GM21515 (cell line): ENCODE data around the gene SPR.
A peak's percentile ranks its signal among the peaks of the same experiment; 100 is the strongest.
"Not testable (repeated sequence)": the region's sequence is repeated elsewhere in the genome, so short reads cannot be mapped to it uniquely, and the experiment has no call there.

Source experiments
- ATAC-seq: cut with Tn5 transposase; IDR thresholded peaks from one replicate; pipeline ENCODE4 v1.9.1; 2021; ENCODE audit not compliant: unreplicated experiment

Gene SPR

DNA sequence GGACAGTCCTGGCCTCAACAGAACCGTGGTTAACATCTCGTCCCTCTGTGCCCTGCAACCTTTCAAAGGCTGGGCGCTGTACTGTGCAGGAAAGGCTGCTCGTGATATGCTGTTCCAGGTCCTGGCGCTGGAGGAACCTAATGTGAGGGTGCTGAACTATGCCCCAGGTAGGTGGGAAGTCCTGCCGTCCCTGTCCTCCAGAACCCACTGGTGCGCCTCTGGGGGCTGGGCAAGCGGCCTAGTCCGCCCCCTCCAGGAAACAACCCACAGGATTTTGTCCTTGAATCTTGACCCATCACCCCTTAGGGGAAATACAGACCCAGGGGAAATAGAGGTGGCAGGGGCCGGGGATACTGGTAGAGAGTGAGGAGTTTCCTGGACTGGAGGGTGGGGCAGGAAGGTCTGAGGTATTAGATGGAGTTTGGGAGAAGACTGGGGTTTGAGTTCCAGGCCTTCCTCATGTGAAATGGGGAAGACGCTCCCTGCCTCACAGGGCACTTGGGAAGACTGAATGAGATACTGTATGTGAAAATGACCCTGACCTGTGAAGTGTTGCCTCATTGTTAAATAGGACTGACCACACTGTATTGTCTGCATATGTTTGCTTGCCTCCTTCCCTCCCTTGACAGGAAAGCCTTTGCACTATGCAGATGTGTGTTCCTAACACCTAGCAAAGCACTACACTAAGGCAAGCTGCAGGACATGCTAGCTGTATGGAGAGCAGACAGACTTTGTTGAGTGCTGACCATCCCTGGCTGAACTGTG, 1.4 kb downstream of the SPR start:
- no peak for ATAC-seq

GRCh38 chr2:72889991-72890390, 2.8 kb downstream of the SPR start:
- no peak for ATAC-seq

DNA sequence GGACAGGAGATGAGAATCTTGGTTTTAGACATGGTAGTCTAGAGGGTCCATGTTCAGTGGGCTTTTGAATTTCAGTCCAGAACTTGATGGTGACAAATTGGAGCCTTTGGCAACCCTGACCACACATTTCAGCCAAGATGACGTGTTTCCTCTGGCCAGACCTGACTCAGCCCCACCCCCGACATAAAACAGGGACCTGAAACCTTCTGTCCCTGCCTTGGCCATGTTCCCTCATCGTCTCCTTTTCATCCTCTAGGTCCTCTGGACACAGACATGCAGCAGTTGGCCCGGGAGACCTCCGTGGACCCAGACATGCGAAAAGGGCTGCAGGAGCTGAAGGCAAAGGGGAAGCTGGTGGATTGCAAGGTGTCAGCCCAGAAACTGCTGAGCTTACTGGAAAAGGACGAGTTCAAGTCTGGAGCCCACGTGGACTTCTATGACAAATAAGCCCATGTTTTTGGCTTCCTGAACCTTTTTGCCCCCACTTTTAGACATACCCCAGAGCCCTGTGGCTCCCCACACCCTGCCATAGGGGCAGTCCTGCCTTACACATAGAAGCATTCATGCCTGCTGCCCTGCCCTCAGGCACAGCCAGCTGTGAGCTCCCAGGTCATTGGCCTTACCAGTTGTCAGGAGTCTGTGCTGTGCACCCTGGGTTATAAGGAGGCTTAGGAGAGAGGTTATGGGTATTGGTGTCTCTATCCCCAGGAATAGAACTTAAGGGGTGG, 4.0 kb downstream of the SPR start:
- ATAC-seq, result no peak

- peak; percentile 60 for ATAC-seq
Observed at GRCh38 chr2:72892506-72893173, 5.4 kb downstream of the SPR start.

DNA sequence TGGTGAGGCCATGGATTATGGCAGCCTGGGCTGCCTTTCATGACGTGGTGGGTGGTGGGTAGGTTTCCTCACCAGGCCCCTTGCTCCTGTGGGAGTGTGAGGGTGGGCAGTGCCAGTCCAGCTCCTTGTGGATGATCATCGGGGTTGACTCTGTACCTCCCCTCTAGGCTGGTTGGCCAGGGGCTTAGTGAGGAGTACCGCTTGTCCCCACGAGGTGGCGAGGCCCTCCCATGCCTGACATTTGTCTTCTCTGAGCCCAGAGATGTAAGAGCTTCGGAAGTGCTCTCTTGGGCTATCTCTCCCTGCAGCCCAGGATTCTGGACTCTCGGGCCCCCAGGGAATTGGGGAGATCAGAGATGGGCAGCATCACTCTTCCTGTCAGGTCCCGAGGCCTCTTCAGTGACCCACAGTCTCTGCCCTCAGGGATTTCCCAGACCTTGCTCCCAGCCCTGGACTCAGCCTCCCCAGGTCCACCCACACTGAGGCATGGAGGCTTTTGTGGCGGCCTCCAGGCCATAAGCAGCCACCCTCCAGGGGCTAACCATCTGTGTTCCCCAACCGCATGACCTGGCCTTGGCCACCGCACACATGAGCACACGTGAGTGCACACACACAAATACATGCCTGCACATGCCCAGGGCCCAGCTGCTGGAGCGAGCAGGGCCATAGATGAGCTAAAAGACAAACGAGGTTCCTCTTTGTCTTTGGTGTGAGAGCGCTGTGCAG, 6.5 kb downstream of the SPR start:
- peak; percentile 63 for ATAC-seq

- ATAC-seq, result no peak
Observed at GRCh38 chr2:72894514-72894913, 7.3 kb downstream of the SPR start.

- no peak for ATAC-seq
Observed at GRCh38 chr2:72895154-72895553, 7.9 kb downstream of the SPR start.

DNA sequence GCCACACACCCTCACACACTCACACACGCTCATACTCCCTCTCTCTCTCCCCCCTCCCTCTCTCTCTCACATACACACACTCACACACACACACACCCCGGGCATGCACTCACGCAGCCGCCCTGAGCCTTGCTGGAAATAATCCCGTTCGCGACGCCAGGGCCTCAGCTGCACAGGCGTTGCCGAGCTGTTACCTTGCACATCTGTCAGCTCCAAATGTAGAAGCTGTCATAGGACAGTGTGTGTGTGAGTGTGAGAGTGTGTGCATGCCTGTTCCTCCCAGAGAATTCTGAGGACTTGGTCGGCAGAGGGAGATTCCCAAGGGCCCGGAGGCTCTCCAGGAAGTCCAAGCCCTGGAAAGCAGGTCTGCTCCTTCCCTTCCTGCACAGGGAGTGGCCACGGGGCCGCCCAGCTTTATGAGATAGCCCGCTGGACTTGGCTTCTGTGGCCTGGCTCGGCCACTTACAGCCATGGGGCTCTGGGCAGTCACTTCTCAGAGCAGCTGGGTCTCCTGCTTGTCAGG, 8.6 kb downstream of the SPR start:
- ATAC-seq, result no peak

DNA sequence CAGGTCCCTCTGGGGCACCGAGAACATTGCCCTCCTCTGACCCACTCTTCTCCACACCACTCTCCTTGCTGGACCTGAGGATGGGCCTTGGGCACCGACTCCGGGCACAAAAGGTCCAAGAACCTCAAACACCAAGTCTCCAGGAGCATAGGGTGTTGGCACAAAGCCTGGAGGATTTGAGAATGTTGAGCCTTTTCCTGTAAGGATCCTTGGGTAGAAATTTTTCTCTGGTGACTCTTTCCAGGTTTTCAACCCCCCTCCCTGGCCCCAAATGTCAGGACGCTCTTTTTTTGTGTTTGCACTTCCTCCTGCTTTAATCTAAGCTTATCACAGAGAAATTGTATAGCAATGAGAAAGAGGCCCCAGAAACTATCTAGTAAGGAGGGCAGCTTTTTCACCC, 9.2 kb downstream of the SPR start:
- no peak for ATAC-seq

DNA sequence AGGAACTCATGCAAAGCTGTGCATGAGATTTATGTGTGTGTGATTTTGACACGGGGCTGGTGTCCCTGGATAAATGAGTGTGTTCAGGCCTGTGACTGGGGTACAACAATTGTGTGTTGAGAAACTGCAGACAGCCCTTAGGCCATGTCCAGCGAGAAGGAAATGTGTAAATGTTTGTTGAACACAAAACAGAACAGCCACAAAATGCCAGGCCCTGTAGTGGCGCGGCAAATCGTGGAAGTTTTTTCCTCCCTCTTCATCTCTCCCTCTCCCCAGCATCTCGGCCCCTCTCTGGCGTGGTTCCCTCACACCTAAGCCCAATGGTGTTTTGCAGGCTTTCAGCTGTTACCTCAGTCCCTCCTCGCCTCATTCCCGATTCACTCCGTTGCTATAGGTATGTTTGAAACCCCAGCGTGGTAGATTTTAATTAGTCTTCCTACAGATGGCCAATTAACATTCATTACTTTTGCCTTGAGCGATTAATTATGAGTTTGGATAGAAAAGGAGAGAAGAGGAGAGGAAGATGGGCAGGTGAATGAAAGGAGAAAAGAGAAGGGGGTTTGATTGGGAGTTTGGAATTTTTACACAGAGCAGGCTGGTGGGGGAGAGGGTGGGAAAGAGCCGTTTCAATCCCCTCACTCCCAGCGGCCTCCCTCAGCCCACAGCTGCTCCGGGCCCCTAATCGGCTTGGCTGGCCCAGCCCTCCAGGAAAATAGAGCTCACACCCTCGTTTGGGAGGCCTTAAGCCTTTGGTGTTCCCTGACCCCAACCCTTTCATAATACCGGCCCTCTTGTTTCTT, 10.8 kb downstream of the SPR start:
- ATAC-seq, result no peak

DNA sequence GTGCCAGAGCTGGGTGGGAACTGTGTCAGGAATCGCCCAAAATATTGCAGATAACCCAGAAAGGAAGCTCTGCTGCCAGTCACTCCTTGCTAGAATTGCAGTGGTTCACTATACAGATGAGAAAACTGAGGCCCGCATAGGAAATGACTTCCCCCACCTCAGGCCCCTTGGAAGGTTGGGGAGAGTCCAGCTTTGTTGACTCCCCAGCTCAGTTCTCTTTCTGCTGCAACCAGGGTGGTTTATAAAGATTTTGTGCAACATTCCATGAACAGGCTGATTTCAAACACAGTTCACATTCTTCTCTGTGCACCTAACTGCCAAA, 11.3 kb downstream of the SPR start:
- ATAC-seq, result no peak

GRCh38 chr2:72900191-72900825, 13.1 kb downstream of the SPR start:
- no peak for ATAC-seq

DNA sequence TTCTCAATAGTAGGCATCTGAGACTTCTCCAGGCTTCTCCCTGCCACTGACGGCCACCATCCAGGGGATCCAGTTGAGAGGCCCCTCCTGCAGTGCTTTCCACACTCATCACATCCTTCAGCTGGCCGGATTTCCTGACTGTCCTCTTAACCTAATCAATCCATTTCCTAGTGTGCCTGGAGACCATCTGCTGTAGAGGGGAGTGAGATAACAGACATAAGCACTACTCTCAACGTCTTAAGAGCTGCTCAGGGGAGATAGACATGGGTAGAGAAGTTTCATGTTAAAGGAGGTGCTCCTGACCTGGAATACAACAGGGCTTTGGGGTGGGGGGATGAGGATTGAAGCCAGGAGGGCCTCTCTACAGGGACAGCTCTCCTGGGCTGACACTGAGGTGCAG, 14.2 kb downstream of the SPR start:
- no peak for ATAC-seq

GRCh38 chr2:72907369-72907768, 20.2 kb downstream of the SPR start:
- not testable (repeated sequence) for ATAC-seq

DNA sequence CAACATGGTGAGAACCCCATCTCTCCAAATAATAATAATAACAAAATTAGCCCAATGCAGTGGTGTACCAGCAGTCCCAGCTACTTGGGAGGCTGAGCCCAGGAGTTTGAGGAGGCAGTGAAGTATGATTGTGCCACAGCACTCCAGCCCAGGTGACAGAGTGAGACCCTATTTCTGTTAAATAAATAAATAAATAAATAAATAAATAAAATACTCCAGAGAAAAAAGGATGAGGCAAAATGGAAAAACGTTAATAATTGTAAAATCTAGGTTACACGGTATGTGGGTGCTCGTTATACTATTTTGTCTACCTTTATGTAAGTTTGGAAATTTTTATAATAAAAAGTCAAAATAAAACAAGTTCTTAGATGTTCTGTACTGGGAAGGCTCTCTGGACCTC, 21.5 kb downstream of the SPR start:
- no peak for ATAC-seq

- no peak for ATAC-seq
Observed at GRCh38 chr2:72911256-72911655, 24.0 kb downstream of the SPR start.

DNA sequence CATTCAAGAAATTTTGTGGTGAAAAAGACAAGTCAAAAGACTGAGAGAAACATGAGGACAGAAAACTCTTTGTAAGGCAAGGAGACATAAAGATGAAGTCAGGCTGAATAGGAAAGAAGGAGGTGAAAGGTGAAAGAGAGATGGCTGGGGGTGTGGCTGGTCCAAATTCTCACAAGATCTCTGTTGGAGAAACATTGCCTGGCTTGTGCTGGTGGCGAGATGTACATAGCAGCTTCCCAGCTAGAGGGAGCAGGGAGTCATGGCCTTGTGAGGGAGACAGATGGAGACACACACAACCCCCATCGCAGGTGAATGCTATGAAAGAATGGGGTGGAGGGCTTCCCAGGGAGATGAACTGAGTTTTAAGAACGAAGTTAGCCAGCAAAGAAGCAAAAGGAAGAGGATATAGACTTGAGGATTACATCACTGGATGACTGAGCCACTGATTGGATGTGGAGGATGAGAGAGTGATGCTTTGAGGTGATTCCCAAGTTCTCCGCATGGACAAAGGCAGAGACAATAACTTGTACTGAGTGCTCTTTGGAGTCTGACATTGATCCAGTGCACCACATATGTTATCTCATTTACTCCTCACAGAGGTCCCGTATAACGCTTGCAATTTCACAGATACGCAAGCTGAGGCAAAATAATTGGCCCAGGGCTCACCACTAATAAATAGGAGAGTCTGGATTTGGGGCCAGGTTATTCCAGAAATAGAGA, 26.4 kb downstream of the SPR start:
- ATAC-seq, result no peak

DNA sequence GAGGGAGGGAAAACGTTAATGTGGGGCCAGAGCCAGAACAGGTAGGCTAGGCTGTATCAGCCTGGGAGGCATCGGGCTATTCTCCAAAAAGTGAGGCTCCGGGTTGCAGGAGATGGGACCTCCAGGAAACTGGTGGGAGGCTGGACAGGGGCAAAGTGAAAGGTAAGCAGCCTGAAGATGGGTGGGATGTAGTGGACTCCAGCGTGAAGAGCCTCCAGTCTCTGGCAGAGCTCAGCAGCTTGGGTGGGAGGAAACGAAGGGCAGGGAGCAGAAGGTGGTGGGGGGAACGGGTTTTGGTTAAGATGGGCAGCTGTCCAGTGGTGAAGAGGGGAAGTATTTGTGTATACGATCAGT, 27.0 kb downstream of the SPR start:
- no peak for ATAC-seq

- no peak for ATAC-seq
Observed at GRCh38 chr2:72914589-72915319, 27.5 kb downstream of the SPR start.
